Measurements from ENCODE around the gene BATF.
"Not testable (repeated sequence)": the region's sequence is repeated elsewhere in the genome, so short reads cannot be mapped to it uniquely, and the experiment has no call there.

Gene BATF, protein sequence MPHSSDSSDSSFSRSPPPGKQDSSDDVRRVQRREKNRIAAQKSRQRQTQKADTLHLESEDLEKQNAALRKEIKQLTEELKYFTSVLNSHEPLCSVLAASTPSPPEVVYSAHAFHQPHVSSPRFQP

DNA sequence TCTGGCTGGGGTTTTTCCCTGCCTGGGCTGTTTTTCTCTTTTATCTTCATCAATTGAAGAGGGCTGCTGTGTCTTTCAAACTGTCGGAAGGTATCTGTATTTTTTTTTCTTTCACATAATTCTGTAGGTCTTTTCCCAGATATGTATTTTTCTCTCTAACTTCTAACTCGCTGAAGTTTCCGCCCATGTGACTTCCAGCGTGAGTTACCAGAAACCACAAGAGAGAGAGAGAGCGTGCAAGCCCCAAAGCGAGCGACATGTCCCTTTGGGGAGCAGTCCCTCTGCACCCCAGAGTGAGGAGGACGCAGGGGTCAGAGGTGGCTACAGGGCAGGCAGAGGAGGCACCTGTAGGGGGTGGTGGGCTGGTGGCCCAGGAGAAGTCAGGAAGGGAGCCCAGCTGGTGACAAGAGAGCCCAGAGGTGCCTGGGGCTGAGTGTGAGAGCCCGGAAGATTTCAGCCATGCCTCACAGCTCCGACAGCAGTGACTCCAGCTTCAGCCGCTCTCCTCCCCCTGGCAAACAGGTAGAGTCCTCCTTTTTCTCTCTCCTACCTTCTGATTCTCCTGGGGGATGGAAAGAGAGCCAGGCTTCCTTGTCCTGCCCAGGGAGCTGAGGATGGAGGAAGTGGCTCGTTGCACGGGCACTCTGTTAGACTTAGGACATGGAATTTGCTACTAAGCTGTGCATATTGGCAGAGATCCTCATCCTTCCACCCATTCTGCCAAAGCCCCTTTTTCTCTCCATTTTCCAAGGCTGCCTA lies at the start of gene BATF:
BATF (plus strand) TSS at position 246 of the 759 bp plus-strand sequence; CDS start at position 460, 214 bp downstream.
- DNase-seq (ENCODE audit: extremely low spot score) = no peak
- ChIA-PET POLR2A (no interaction called here), CTCF (no interaction called here)
- TF ChIP-seq, protein P1, sequence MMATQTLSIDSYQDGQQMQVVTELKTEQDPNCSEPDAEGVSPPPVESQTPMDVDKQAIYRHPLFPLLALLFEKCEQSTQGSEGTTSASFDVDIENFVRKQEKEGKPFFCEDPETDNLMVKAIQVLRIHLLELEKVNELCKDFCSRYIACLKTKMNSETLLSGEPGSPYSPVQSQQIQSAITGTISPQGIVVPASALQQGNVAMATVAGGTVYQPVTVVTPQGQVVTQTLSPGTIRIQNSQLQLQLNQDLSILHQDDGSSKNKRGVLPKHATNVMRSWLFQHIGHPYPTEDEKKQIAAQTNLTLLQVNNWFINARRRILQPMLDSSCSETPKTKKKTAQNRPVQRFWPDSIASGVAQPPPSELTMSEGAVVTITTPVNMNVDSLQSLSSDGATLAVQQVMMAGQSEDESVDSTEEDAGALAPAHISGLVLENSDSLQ (IDR thresholded peaks at IDR 0.05) = no peak
- TF ChIP-seq TARDBP (IDR thresholded peaks at IDR 0.05) = no peak
- no peak for TF ChIP-seq BHLHE40 (IDR thresholded peaks at IDR 0.05; ENCODE audit: borderline replicate concordance)
- TF ChIP-seq SP1 (IDR thresholded peaks at IDR 0.05) = no peak
- no peak for TF ChIP-seq ARNT (IDR thresholded peaks at IDR 0.05)
- no peak for TF ChIP-seq FOXM1 (IDR thresholded peaks at IDR 0.05; ENCODE audit: borderline replicate concordance)
- no peak for TF ChIP-seq FOXK2 (IDR thresholded peaks at IDR 0.05)
- no peak for TF ChIP-seq ELF4 (IDR thresholded peaks at IDR 0.05)
- no peak for TF ChIP-seq L3MBTL2 (conservative IDR thresholded peaks at IDR 0.05)
- no peak for TF ChIP-seq CTBP1 (IDR thresholded peaks at IDR 0.05; ENCODE audit: borderline replicate concordance)
- no peak for TF ChIP-seq SUZ12 (IDR thresholded peaks at IDR 0.05)
- TF ChIP-seq FOXA1 (IDR thresholded peaks at IDR 0.05) = no peak
- TF ChIP-seq LEF1 (IDR thresholded peaks at IDR 0.05; ENCODE audit: borderline replicate concordance) = no peak
- TF ChIP-seq ZNF384 (IDR thresholded peaks at IDR 0.05) = no peak
- TF ChIP-seq NFRKB (IDR thresholded peaks at IDR 0.05) = no peak
- no peak for TF ChIP-seq HDGF (IDR thresholded peaks at IDR 0.05; ENCODE audit: borderline replicate concordance)

DNA sequence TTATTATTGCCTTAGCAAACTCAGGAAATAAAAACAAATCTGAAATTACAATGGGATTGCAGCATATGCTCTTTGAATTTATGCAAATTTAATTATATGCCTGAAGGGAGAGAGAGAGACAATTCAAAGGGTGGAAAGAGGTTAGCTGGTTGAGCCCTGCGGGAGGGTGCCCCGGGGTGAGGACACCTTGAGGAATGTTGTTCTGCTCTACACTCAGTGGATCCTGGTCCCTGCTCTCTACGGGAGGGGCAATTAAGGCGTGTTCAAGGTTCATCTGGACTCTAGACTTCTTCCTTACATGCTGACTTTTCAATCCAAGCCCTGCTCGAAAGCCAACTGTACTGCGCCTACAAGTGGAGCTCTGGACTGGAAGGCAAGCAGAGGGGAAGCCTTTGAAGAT lies 48.1 kb upstream of the BATF start:
- CTCF ChIA-PET = interaction anchor here (0.6 kb wide), 1 partner anchor 131 kb away, joined by 3 read pairs; no protein-coding TSS in a partner anchor

DNA sequence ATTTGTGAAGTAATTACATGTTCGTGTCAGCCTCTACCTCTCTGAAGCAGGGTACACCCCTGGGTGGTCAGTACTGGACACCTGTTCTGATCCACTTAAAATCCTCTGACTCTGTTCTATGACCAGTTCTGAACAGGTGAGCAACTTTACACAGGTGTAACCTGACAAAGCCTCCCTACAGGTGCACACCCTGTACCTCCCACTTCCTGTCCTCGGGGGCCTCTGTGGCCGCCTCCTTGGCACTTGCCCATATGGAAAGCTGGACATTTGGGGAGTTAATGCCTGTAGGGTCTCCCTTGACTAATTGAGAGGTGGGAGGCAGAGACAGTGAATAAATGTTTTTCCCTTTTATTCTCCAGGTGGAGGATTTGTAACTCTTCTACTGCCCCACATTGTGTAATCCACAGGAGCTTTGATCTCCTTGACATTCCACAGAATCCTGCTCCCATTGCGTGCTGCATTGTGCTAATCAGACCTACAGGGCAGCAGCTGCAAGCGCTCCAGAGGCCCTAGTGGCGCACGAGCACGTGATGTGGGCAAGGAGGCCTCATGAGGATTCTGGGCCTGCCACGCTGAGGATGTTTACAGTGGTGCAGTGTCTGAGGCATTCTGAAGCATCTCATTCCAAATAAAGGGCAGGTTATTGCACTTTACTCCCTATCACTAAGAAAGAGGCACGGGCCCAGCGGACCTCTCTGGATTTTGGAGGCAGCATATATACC lies 45.8 kb upstream of the BATF start:
- DNase-seq (ENCODE audit: extremely low spot score) = no peak
- TF ChIP-seq FOXK2 (IDR thresholded peaks at IDR 0.05) (no peak), NFRKB (IDR thresholded peaks at IDR 0.05) (no peak), BHLHE40 (IDR thresholded peaks at IDR 0.05; ENCODE audit: borderline replicate concordance) (no peak), LEF1 (IDR thresholded peaks at IDR 0.05; ENCODE audit: borderline replicate concordance) (no peak), SP1 (IDR thresholded peaks at IDR 0.05) (no peak), ARNT (IDR thresholded peaks at IDR 0.05) (no peak)
- CTCF ChIA-PET = interaction anchor here (1.2 kb wide), 1 partner anchor 85 kb away, joined by 3 read pairs; no protein-coding TSS in a partner anchor
- POLR2A ChIA-PET = no interaction called here

More for the DNA sequence above, 48.1 kb upstream of the BATF start:
- POLR2A ChIA-PET; DNase-seq (ENCODE audit: extremely low spot score): not testable (repeated sequence)

DNA sequence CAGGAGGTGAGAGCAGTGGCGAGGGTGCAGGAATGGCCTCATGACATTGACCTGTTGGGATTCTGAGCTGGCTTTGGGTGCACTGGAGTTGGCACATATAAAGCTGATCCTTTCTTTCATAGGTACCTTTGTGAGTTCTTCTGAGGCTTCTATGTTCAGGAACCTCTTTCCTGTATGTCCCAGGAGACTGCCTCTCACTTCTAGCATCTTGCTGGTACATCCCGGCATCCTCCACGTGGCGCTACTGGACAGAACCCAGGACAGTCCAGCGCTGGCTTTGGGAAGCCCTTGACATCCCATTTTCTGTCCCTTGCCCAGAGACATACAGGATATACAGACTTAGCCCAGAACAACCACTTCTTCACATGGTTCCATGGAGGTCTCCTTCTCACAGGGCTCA lies 44.4 kb upstream of the BATF start:
- TF ChIP-seq FOXM1 (IDR thresholded peaks at IDR 0.05; ENCODE audit: borderline replicate concordance) = no peak
- TF ChIP-seq CTBP1 (IDR thresholded peaks at IDR 0.05; ENCODE audit: borderline replicate concordance) = no peak
- TF ChIP-seq SUZ12 (IDR thresholded peaks at IDR 0.05) = no peak
- TF ChIP-seq SP1 (IDR thresholded peaks at IDR 0.05) = no peak
- TF ChIP-seq TARDBP (IDR thresholded peaks at IDR 0.05) = no peak
- TF ChIP-seq NFRKB (IDR thresholded peaks at IDR 0.05) = no peak
- TF ChIP-seq ELF4 (IDR thresholded peaks at IDR 0.05) = no peak
- TF ChIP-seq BHLHE40 (IDR thresholded peaks at IDR 0.05; ENCODE audit: borderline replicate concordance) = no peak
- TF ChIP-seq, protein P1 (IDR thresholded peaks at IDR 0.05) = no peak
- TF ChIP-seq ZNF384 (IDR thresholded peaks at IDR 0.05) = no peak
- no peak for TF ChIP-seq LEF1 (IDR thresholded peaks at IDR 0.05; ENCODE audit: borderline replicate concordance)
- TF ChIP-seq L3MBTL2 (conservative IDR thresholded peaks at IDR 0.05) = no peak
- no peak for TF ChIP-seq FOXK2 (IDR thresholded peaks at IDR 0.05)
- no peak for TF ChIP-seq FOXA1 (IDR thresholded peaks at IDR 0.05)
- no peak for TF ChIP-seq HDGF (IDR thresholded peaks at IDR 0.05; ENCODE audit: borderline replicate concordance)
- TF ChIP-seq ARNT (IDR thresholded peaks at IDR 0.05) = no peak
- POLR2A ChIA-PET = no interaction called here
- CTCF ChIA-PET = no interaction called here
- no peak for DNase-seq (ENCODE audit: extremely low spot score)

DNA sequence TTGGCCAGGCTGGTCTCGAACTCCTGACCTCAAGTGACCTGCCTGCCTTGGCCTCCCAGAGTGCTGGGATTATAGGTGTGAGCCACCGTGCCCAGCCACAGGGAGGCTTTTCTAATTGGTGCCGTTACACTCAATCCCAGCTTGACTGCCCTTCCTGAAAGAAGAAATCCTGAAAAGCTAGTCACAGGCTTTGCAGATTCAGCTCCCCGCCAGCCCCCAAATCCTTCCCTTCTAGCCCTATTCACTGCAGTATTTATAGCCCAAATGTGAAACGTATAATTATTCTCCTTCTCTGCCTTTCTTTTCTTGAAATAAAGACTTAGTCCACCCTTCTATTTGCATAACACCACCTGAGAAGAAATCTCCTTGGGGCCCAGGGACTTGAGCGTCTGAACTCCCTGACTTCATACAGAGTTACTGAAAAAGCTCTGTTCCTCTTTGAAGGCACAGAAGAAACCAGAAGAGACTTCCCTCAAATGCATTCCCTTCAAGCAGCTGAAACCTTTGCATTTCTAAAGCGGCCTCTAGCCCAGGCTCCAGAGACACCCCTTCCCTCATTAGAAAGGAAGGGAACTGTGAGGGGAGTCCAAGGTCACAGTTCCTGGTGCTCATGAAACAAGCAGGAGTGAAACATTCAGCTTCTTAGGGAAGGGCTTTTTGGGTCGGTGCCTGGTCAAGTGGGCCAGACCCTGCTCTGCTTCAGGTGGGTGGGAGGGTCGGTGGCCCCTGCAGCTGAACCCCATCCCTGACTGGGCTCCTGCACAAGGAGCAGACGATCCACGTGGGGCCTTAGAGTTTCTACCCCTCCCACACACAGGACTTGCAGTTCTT lies 42.3 kb upstream of the BATF start:
- DNase-seq (ENCODE audit: extremely low spot score) = no peak
- ChIA-PET CTCF (interaction anchor here (0.5 kb wide), 1 partner anchor 173 kb away, joined by 10 read pairs; no protein-coding TSS in a partner anchor), POLR2A (no interaction called here)
- TF ChIP-seq, protein P1 (IDR thresholded peaks at IDR 0.05) = no peak
- no peak for TF ChIP-seq ELF4 (IDR thresholded peaks at IDR 0.05)
- no peak for TF ChIP-seq ARNT (IDR thresholded peaks at IDR 0.05)
- TF ChIP-seq NFRKB (IDR thresholded peaks at IDR 0.05) = no peak
- no peak for TF ChIP-seq FOXM1 (IDR thresholded peaks at IDR 0.05; ENCODE audit: borderline replicate concordance)
- no peak for TF ChIP-seq L3MBTL2 (conservative IDR thresholded peaks at IDR 0.05)
- no peak for TF ChIP-seq FOXK2 (IDR thresholded peaks at IDR 0.05)
- no peak for TF ChIP-seq TARDBP (IDR thresholded peaks at IDR 0.05)
- no peak for TF ChIP-seq BHLHE40 (IDR thresholded peaks at IDR 0.05; ENCODE audit: borderline replicate concordance)

Data from HEK293T (cell line).